GM21381 (cell line): ENCODE measurements around the gene LRRC28.
A peak's percentile ranks its signal among the peaks of the same experiment; 100 is the strongest.
"Not testable (repeated sequence)": the region's sequence is repeated elsewhere in the genome, so short reads cannot be mapped to it uniquely, and the experiment has no call there.

Experiments
- ATAC-seq: cut with Tn5 transposase; IDR thresholded peaks from one replicate; pipeline ENCODE4 v1.9.1; 2021; ENCODE audit warnings: mild to moderate bottlenecking, moderate library complexity; ENCODE audit not compliant: unreplicated experiment

The LRRC28 gene

GRCh38 chr15:99250857-99251841 is at the start of gene LRRC28:
Gene LRRC28 (plus strand): TSS chr15:99251481. CDS start chr15:99255958, 4,477 bp downstream.
- ATAC-seq: peak; percentile 90

DNA sequence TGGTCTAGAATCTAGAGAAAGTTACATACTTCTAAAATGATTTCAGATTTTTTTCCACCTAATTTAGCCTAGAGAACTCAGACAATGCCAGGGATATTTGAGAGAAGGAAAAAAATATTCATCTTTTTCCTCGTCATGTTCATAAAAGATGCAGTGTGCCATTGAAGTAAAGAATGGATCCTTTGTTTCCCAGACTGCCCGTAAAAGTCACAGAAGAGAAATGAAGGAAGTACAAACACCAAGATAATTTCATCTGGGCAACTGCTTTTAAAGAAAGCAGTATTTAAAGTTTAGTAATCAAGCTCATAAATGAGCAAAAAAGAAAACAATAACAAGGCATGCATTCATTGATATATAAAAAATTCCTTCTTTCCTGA is 49.1 kb upstream of the LRRC28 start:
- ATAC-seq: no peak

GRCh38 chr15:99207672-99208071 is 43.6 kb upstream of the LRRC28 start:
- no peak for ATAC-seq

GRCh38 chr15:99209326-99209725 is 42.0 kb upstream of the LRRC28 start:
- ATAC-seq: no peak

GRCh38 chr15:99210334-99210733 is 40.9 kb upstream of the LRRC28 start:
- no peak for ATAC-seq

DNA sequence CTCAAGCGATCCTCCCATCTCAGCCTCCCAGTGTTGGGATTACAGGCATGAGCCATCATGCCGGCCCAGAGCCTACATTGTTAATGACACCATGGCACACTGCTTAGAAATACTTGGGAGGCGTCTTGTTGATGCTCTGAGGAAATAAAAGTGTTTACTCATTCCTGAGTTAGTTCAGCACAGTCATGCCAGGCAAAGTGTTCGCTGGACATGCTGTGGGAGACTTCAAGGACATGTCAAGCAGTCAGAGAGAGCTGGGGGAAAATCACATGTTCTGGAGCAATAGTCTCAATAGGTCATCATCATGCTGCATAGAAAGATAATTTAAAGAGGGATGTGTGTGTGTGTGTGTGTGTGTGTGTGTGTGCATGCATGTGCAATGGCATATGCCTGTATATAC is 39.4 kb upstream of the LRRC28 start:
- no peak for ATAC-seq

- no peak for ATAC-seq
Observed at GRCh38 chr15:99212406-99212805, 38.9 kb upstream of the LRRC28 start.

- ATAC-seq: peak; percentile 79
Observed at GRCh38 chr15:99213187-99213811, 38.0 kb upstream of the LRRC28 start.

DNA sequence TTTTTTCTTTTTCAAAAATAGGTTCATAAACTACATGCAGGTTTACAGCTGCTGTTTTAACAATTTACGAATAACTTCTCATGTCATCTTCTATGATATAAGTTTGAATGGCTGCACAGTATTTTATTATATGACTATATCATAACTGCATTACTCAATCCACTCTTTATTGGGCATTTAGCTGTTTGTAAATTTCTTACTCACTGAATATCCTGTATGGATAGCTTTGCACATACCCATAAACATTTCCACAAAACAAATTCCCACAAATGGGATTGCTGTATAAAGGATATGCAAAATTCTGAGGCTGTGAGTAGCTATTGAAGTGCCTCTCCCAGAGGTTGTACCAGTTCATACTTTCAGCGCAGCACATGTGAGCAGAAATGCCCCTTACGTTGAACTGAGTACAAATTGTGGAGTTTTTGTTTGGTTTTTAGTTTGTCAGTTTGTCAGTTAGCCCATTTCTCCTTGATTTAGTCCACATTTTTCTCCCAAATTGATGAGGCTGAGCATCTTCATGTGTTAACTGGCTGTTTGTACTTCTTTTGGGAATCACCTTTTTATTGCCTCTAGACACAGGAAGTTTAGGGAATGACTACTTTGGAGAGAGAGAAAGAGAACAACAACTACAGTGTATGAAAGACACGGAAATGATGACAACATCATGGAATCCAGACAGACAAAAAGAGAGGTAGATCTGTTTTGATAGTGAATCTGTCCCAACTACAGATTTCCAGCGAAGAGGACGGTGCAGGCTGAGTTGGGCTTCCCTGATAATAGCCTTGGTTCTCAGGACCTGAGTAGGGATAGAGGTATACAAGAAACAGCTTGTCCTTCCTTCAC is 26.7 kb upstream of the LRRC28 start:
- ATAC-seq: no peak

DNA sequence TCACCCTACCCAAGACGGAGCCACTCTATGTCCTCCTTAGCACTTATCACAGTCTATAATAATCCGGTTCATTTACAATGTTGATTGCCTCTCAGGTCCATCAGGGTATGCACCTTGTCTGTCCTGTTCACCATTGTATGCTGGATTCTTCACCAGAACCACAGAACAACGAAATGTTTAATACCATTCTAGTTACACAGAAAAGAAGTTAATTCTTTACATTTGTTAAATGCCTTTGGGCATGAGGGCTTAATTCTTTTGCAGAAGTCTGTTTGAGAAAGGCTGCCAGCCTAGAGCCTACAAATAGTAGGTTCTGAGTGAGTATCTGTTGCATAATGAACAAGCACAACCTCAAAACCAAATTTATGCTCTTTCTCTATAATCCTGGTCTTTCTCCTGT is 24.5 kb upstream of the LRRC28 start:
- no peak for ATAC-seq

- no peak for ATAC-seq
Observed at GRCh38 chr15:99228120-99228770, 23.0 kb upstream of the LRRC28 start.

GRCh38 chr15:99230867-99231266 is 20.4 kb upstream of the LRRC28 start:
- ATAC-seq: no peak

DNA sequence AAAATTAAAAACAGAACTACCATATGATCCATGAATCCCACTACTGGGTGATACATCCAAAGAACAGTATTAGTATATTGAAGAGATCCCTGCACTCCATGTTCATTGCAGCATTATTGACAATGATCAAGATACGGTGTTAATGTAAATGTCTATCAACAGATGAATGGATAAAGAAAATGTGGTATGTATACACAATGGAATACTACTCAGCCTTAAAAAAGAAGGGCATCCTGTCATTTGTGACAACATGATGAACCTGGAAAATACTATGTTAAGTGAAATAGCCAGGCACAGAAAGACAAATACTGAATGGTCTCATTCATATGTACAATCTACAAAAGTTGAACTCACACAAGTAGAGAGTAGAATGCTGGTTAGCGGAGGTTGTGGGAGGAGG is 18.5 kb upstream of the LRRC28 start:
- no peak for ATAC-seq

GRCh38 chr15:99234160-99234559 is 17.1 kb upstream of the LRRC28 start:
- not testable (repeated sequence) for ATAC-seq

- no peak for ATAC-seq
Observed at GRCh38 chr15:99238849-99239248, 12.4 kb upstream of the LRRC28 start.

DNA sequence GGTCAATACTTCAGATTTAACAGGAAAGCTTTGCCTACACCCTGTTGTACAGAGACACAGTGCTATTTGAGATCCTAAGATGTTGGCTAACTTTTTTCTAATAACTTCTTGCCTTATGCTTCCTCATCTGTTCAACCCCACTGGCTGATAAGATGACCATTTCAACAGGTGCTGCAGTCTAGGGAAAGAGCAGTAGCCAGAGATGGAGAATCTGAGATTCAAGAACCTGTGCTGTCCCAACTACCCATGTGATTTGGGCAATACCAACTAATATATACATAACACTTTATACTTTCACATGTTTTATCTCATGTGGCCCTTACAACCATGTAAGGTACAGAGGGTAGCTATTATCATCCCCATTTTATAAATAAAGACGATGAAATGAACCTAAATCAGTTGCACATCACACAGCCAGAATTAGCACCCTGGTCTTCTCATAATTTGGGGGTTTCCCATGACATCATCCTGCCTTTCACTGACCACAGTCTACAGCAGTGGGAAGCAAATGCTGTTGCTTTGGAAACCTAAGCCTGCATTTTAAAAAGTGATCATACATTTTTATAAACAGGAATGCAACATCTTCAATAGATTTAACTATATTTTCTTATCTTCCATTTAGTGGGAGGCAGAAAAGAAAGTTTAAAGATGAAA is 11.6 kb upstream of the LRRC28 start:
- ATAC-seq: peak; percentile 94

DNA sequence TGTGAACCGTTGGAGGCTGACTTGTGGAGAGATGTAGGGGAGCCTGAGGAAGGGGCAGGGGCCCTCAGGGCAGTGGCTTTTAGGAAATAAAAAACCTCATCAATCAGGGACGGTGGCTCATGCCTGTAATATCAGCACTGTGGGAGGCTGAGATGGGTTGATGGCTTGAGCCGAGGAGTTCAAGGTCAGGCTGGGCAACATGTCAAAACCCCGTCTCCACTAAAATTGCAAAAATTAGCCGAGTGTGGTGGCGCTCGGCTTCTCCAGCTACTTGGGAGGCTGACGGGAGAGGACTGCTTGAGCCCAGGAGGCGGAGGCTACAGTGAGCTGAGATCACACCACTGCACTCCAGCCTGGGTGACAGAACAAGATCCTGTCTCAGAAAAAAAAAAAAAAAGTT is 9.5 kb upstream of the LRRC28 start:
- ATAC-seq: no peak

GRCh38 chr15:99244306-99244705 is 7.0 kb upstream of the LRRC28 start:
- ATAC-seq: no peak

DNA sequence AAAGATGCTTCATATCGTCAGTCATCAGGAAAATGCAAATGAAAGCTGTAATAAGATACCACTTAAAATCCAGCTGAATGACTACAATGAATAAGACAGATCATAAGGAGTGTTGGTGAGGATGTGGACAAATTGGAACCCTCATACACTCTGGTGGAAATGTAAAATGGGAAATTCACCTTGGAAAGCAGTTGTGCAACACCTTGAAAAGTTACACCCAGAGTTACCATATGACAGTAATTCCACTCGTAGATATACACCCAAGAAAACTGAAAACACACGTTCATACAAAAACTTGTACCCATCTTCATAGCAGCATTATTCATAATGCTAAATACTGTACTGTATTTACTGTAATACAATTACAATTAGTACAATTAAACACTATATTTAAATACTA is 4.2 kb upstream of the LRRC28 start:
- no peak for ATAC-seq

- ATAC-seq: no peak
Observed at GRCh38 chr15:99248000-99248715, 3.1 kb upstream of the LRRC28 start.
